RPMI8226 (cell line): ENCODE measurements around the gene TBC1D32.
"Not testable (repeated sequence)": the region's sequence is repeated elsewhere in the genome, so short reads cannot be mapped to it uniquely, and the experiment has no call there.

Experiments used
- DNase-seq: peaks from one replicate; pipeline ENCODE4 v3.0.0-alpha.2; 2015

The TBC1D32 gene

GRCh38 chr6:121330516-121330915 lies 3.8 kb downstream of the TBC1D32 start:
- DNase-seq: no peak

GRCh38 chr6:121321282-121321681 lies 13.0 kb downstream of the TBC1D32 start:
- DNase-seq: no peak

GRCh38 chr6:121319603-121320002 lies 14.7 kb downstream of the TBC1D32 start:
- no peak for DNase-seq

GRCh38 chr6:121319112-121319553 lies 15.1 kb downstream of the TBC1D32 start:
- DNase-seq: no peak

GRCh38 chr6:121314381-121315112 lies 19.7 kb downstream of the TBC1D32 start:
- no peak for DNase-seq

GRCh38 chr6:121311814-121312213 lies 22.5 kb downstream of the TBC1D32 start:
- DNase-seq: not testable (repeated sequence)

- no peak for DNase-seq
Measured at GRCh38 chr6:121310495-121310894, 23.8 kb downstream of the TBC1D32 start.

GRCh38 chr6:121309768-121310469 lies 24.4 kb downstream of the TBC1D32 start:
- no peak for DNase-seq

- DNase-seq: peak; percentile 8
Measured at GRCh38 chr6:121305957-121306607, 28.2 kb downstream of the TBC1D32 start.

- no peak for DNase-seq
Measured at GRCh38 chr6:121302882-121303281, 31.4 kb downstream of the TBC1D32 start.

GRCh38 chr6:121301156-121301555 lies 33.1 kb downstream of the TBC1D32 start:
- not testable (repeated sequence) for DNase-seq

GRCh38 chr6:121297694-121298093 lies 36.6 kb downstream of the TBC1D32 start:
- no peak for DNase-seq

GRCh38 chr6:121285041-121285440 lies 49.2 kb downstream of the TBC1D32 start:
- DNase-seq: no peak

GRCh38 chr6:121274666-121275295 lies 59.5 kb downstream of the TBC1D32 start:
- DNase-seq: no peak

- no peak for DNase-seq
Measured at GRCh38 chr6:121263742-121264141, 70.5 kb downstream of the TBC1D32 start.

GRCh38 chr6:121260651-121261102 lies 73.6 kb downstream of the TBC1D32 start:
- DNase-seq: no peak

GRCh38 chr6:121247386-121247785 lies 86.9 kb downstream of the TBC1D32 start:
- no peak for DNase-seq

GRCh38 chr6:121242386-121242785 lies 91.9 kb downstream of the TBC1D32 start:
- DNase-seq: no peak

- DNase-seq: no peak
Measured at GRCh38 chr6:121237859-121238258, 96.4 kb downstream of the TBC1D32 start.

GRCh38 chr6:121236984-121237383 lies 97.3 kb downstream of the TBC1D32 start:
- DNase-seq: no peak

- DNase-seq: no peak
Measured at GRCh38 chr6:121235386-121235785, 98.9 kb downstream of the TBC1D32 start.

GRCh38 chr6:121223930-121224329 lies 110.3 kb downstream of the TBC1D32 start:
- DNase-seq: no peak

- DNase-seq: no peak
Measured at GRCh38 chr6:121223212-121223611, 111.1 kb downstream of the TBC1D32 start.
